Activated CD4-positive, CD25-positive, alpha-beta regulatory T cell treated with anti-CD3 and anti-CD28 coated beads, Interleukin-2, amount 50 U/mL, for 24 hours (primary cell): ENCODE measurements around the gene VKORC1L1.
"Not testable (repeated sequence)": the region's sequence is repeated elsewhere in the genome, so short reads cannot be mapped to it uniquely, and the experiment has no call there.

Source experiments
- ATAC-seq, 2 donors: fragments of 150-1000 bp; cut with Tn5 transposase; one replicate each; pipeline ENCODE4 v1.10.0; 2021; ENCODE audit warnings: mild to moderate bottlenecking in 1 of 2, moderate library complexity in 1 of 2

VKORC1L1 gene

DNA sequence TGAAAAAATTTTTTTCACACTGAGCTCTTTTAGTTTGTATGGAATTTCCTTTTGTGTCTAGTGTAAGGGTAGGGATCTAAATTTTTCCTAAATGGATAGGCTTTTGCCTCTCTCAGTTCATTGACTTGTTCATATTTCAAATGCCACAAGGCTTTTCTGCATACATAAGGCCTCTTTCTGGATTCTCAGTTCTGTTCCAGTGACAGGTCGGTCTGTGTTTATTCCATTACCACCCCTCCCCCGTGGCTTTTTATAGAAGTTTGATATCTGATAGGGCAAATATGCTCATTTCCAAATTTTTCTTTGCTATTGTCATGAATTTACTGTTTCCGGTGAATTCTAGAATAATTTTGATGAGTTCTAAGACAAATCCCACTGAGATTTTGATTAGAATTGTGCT lies 12.7 kb downstream of the VKORC1L1 start:
- not testable (repeated sequence) for ATAC-seq

DNA sequence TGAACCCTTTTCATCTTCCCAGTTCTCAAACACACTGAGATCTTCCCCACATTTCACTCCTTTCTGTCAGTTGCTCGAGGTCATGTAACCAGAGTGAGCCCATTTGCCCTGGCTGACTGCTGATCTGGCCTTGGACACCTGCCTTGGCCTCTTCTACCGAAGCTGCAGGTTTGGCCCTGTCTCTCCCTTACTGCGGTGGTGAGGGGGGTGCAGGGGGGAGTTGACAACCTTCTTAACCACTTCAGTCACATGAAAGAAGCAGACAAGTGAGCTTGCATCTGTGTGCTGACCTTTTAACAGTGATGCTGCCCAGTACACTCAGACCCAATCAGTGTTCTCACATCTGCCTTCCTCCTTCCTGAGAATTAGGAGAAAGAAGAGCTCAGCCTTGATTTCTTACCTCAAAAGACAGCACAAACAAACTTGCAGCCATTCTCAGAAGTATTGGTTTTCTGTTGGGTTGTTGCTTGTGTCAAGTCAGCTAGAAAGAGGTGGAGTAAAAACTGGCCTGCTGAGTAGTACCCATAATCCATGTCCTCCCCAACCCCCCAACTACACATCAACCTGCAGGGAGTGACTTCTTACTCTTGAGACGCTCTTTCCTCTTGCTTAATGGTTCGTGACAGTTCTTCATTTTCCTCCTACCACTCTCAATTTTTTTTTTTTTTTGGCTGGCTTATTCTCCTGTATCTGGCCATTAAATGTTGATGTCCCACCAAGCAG lies 15.7 kb downstream of the VKORC1L1 start:
- ATAC-seq = not testable (repeated sequence)

DNA sequence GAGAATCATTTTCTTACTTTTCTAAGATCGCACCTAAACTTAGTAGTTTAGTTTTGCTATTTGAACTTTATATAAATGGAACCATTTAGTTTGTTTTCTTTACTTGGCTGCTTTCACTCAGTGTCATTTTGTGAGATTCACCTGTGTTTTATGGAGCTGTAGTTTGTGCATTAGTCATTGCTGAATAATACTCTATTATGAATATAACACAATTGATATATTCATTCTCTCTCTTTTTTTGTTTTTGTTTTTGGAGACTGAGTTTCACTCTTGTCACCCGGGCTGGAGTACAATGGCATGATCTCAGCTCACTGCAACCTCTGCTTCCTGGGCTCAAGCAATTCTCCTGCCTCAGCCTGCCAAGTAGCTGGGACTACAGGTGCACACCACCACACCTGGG lies 16.8 kb downstream of the VKORC1L1 start:
- ATAC-seq = peak in 1 of 2 donors; percentile 43

DNA sequence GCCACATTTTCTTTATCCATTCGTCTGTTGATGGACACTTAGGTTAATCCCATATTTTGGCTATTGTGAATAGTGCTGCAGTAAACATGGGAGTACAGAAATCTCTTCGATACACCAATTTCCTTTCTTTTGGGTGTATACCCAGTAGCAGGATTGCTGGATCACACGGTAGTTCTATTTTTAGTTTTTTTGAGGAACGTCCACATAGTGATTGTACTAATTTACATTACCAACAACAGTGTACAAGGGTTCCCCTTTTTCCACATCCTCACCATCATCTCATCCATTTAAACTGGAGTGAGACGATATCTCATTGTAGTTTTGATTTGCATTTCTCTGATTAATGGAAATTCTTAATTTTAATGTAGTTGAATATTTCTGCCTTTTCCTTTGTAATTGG lies 19.3 kb downstream of the VKORC1L1 start:
- ATAC-seq = no peak

DNA sequence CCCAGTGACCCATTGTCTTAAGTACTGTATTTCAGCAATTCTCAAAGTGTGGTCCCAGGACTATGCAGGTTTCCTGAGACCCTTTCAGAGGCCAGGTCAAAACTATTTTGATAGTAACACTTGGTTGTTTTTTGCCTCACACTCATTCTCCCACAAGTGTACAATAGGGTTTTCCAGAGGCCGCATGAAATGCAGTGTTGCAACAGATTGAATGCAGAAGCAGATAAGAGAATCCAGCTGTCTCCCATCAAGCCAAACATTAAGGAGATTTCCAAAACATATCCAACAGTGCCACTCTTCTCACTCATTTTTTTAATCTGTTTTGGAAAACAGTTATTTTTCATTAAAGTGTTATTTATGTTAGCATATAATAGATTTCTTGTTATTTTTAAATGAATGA lies 20.0 kb downstream of the VKORC1L1 start:
- no peak for ATAC-seq

DNA sequence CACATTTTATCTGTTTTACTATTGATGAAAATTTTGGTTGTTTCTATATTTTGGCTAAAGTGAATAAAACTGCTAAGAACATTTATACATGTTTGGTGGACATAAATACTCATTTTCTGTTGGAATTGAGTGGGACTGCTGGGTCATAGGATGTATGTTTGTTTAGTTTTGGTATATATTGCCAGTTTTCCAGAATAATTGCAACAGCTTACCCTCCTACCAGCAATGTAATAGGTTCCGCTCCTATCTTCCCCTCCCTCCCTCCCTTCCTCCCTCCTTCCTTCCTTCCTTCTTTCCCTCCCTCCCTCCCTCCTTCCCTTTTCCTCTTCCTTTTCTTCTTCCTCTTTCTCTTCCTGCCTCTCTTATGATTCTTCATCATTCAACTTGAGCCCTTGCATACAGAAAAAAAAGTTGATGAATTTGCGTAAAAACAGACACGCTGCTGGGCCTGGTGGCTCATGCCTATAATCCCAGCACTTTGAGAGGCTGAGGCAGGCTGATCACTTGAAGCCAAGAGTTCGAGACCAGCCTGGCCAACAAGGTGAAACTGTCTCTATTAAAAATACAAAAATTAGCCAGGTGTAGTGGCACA lies 23.5 kb downstream of the VKORC1L1 start:
- ATAC-seq = no peak

DNA sequence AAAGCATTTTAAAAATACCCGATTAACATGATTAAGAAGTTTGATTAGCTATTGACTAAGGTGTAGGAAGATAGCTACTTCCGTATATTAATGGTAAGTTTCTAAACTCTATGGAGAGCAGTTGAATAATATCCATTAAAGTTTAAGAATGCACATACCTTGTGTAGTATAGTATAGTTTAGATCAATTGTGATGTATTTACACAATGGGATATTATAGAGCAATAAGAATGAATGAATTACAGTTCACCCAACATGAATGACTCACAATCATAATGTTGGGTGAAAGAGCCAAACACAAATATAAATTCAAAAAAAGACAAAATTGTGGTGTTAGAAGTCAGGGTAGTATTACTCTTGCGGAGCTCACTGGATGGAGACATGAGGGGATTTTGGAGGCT lies 24.4 kb downstream of the VKORC1L1 start:
- ATAC-seq = not testable (repeated sequence)

DNA sequence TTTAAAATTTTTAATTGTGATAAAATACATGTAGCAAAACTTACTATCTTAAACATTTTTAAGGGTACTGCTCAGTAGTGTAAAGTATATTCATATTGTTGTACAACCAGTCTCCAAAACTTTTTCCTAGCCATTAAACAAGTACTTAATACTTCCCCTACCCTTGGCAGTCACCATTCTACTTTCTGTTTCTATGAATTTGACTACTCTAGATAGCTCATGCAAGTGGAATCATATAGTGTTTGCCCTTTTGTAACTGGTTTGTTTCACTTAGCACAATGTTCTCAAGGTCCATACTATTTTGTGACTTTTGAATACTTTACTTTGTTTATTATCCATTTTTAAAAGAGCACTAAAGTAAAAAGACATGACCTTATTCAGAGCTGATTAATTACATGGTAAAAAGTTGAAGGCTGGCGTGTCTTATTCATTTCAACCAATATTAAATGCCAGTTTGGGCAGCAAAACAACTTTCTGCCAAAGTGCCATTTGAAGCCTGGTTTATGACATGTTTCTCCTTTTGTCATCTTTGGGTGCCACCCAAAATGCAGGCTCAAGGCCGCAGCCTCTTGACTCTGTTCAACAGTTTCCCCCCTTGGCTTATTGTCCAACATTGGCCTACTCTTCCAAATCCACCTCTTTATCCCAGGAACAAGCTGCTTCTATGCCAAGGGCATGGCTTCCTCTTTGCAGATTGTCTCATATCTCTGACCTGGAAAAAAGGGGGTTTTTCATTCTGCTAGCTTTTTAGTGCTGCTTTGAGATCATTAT lies 26.0 kb downstream of the VKORC1L1 start:
- not testable (repeated sequence) for ATAC-seq

DNA sequence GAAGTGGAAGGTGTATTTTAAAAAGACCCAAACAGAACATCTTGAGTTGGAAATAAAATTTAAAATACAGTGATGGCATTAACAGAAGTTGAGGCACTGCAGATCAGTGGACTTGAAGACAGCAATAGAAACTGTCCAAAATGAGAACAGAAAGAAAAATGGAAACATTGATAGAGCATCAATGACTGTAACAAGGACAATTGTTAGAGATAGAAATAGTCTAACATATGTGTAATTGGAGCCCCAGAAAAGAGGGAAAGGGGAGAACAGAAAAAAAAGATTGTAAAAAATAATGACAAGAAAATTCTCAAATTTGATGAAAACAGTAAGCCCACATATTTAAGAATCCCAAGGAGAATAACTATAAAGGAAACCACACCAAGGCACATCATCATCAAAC lies 29.4 kb downstream of the VKORC1L1 start:
- ATAC-seq = no peak

DNA sequence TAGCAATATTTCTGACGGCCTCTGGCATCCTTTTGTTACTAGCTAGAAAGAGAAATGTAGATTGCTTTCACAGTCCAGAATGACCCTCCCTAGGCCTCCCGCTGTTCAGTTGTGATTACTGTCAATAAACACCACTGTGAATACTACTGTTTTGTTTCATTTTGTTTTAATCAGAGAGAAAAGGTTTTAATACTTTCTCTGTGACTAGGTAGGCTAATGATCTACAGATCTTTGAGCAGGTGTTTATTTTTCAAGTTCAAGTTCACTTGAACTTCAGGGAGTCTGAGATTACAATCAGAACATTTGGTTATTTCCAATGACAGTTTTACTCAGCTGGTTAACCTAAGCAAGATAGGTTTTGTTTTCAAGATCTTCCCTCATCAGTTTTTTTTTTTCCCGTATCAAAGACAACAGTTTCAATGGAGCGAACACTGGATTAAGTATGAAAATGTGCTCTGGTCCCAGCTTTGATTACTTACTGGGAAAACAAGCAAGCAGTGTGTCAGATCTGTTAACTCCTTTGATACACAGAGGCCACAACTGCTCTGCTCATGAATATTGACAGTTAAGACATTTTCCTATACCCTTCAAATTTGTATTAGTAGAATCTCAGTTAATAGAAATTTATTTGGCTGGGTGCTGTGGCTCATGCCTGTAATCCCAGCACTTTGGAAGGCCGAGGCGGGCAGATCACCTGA lies 34.8 kb downstream of the VKORC1L1 start:
- no peak for ATAC-seq

DNA sequence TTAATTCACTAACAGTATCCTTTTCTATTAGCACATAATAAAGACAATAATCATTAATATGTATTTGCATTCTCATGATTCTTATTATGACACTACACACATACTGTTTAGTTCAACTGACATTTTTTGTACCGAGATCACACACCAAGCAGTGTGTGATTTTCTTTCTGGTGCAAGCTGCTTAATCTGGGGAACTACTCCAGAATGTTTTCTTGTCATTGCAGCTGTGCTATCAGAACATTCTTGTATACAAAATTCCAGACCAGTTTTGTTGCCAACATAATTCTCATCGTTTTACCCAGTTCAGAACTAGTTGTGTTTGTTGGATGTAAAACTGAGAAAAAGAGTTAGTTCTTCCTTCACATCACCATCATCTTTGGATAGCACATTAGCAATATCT lies 37.4 kb downstream of the VKORC1L1 start:
- no peak for ATAC-seq

DNA sequence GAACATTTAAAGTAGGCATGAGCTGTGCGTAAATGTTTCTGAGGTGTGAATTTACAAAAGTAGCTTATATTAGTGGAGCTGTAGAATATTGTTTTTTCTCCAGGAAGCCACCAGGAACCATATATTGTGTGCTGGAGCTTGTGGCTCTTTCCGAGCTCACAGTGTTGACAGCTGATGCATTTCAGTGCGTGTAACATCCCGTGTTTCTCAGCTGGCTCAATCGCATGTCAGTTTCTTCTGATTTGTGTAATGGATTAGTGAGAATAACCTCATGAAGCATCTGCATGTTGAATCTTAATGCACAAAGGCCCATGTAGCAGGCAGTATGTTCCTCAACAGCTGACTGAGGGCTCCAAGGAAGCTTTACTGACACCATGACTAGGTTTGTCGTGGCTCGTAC lies 39.4 kb downstream of the VKORC1L1 start:
- no peak for ATAC-seq

DNA sequence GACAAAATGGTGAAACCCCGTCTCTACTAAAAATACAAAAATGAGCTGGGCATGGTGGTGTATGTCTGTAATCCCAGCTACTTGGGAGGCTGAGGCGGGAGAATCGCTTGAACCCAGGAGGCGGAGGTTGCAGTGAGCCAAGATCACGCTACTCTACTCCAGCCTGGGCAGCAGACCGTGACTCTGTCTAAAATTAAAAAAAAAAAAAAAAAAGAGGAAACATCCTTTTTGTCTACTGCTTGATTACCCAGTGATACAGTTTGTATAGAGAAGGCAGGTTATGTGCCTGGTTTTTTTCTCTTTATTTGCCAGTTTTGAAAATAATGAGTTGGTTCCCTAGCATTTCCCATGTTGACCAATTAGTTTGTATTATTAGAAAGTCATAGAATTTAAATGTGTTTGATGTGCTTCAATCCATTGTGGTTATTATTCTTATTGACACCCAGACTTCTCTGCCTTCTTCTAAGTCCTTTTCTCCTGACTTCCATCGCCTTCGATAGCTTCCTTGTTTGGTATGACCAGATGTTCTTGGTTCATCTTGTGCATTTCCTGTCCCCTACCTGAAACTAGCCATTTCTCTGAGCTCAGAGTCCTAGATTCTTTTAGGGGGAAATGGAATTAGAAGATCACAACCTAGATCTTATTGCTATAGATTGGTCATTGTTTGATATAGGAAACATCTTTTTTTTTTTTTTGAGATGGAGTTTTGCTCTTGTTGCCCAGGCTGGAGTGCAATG lies 43.2 kb downstream of the VKORC1L1 start:
- no peak for ATAC-seq

DNA sequence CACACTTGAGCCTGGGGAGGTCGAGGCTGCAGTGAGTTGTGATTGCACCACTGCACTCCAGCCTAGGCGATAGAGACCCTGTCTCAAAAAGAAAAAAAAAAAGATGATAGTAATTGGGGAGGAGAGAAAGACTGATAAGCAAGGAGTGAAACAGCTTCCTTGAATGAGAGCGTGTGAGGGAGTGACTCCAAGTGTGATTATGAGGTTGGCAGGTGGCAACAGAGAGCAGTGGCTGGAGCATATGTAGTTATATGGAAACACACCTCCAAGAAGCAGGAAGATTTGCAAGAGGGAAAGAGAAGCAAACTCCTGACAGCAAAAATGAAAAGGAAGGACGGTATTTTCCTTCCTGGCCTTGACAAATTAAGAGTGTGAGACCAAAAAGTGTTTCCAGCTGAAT lies 50.4 kb downstream of the VKORC1L1 start:
- no peak for ATAC-seq

DNA sequence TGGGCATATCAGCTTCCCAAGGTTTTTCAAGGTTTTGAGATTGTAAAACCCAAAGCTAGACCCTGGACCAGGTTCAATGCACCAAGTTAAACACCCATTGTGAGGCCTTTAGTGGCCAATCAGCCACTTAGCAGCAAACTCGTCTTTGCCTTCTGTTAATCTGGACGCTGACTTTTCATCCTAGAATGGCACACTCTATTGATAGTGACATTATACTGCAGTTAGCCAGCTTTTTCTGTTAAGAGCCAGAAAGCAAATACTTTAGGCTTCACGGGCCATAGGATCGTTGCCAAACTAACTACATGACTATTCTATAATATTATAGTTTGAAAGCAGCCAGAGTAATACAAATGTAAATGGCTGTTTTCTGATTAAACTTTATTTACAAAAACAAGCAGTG lies 51.3 kb downstream of the VKORC1L1 start:
- no peak for ATAC-seq

DNA sequence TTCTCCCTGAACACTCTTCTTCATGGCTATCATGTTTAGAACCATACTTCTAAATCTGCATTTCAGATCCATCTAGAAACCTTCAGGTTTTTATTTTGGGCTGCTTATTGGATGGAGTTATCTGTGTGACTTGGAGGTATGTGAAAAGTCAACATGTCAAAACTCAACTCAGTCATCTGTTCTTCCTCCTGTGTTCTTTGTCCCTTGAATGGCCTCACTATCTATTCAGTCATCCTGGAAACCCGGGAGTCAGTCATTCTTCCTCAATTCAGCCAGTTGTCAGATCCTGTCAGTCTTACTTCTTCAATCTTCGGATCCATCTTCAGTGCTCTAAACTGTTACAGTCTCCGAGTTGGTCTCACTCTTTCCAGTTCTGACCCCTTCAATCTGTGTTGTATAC lies 52.2 kb downstream of the VKORC1L1 start:
- no peak for ATAC-seq

DNA sequence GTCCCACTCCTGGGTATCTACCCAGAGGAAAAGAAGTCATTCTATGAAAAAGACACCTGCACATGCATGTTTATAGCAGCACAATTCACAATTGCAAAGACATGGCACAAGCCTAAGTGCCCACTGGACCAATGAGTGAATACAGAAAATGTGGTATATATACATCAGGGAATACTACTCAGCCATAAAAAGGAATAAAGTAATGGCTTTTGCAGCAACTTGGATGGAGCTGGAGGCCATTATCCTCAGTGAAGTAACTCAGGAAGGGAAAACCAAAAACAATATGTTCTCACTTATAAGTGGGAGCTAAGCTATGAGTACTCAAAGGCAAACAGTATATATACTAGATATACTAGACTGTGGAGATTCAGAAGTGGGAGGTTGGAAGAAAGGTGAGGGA lies 53.7 kb downstream of the VKORC1L1 start:
- no peak for ATAC-seq

DNA sequence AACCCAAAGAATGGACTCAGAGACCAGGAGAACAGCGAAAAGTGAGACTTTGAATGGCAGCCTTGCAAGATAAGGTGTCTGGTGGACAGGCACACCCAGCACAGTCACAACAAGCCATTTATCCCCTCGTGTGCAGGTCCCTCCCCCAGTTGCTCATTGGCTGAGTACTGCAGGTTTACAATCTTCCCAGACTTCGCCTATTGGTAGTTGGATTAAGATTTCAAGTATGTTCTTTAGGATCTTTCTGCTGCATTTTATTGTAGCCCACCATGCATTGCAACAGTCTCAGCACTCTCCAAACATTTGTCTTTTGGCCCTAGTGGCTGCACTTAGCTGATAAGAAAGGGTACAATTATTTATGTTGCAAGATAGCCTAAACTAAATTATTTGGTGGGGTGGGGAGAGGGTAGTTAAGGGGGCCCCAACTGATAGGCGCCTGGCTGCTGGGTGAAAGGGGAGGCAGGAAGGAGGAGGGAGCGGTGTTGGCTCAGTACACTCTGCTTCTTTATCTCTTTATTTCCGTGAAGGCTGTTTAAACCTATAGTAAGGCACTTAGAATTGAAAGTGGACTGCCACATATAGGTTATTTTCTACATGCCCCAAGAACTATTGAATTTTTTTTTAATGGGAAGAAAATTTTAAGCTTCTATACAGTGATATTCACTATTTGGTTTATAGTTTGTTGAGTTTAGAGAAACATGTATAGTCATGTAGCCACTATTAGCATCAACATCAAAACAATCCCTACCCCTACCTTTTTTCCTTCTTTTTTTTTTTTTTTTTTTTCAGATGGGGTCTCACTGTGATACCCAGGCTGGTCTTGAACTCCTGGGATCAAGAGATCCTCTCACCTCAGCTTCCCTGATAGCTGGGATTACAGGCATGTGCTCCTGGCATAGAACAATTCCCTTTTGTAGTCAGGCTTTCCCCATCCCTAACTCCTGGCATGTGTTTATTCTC lies 54.9 kb downstream of the VKORC1L1 start:
- no peak for ATAC-seq

DNA sequence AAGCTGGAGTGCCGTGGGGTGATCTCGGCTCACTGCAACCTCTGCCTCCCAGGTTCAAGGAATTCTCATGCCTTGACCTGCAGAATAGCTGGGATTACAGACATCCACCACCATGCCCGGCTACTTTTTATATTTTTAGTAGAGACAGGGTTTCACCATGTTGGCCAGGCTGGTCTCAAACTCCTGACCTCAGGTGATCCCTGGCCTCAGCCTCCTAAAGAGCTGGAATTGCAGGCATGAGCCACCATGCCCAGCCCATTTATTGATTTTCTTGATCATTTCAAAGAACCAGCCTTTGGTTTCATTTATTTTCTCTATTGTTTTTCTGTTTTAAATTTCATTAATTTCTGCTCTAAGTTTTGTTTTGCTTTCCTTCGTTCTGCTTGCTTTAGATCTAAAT lies 58.8 kb downstream of the VKORC1L1 start:
- ATAC-seq = no peak

DNA sequence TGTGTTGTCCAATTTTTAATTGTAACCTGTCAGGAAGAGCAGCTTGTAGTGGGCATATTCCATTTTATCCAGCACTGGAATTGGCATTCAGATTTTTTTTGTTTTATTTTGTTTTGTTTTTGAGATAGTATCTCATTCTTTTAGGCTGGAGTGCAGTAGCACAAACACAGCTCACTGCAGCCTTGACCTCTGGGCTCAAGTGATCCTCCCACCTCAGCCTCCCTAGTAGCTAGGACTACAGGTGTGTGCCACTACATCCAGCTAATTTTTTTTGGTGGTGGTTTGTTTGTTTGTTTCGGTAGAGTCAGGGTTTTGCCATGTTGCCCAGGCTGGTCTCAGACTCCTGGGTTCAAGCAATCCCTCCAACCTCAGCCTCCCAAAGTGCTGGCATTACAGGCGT lies 64.4 kb downstream of the VKORC1L1 start:
- ATAC-seq = no peak

DNA sequence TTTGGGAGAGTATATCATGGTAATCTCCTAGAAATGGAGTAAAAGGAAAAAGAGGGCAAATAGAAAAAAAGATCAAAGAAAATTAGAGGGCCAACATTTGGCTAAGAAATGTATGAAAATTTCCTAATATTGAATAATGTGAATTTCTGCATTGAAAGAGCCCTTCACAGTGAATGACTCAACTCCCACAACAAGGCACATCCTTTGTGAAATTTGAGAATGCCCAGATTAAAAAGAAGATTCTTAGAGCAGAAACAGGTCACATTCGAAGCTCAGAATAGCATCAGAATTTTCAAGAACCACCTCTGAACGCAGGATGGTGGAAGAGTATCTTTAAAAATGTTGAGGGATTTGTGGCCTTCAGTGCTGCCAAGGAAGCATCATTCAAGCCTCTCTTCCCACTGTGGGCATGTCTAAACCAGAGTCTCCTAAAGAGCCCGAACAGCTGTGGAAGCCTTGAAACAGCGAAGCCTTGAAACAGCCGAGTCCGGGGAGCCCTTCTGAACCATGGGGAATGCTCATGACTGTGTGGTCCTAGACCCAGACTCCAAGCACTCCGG lies 65.5 kb downstream of the VKORC1L1 start:
- ATAC-seq = no peak
